Panc1 (cell line): ENCODE measurements around the gene DDX25. TPM values are rescaled to one million over a fixed set of nuclear protein-coding genes. Genes with fewer than 3 reads are reported as not detected.

Experiments used
- ATAC-seq: fragments of 200-7000 bp; cut with Tn5 transposase; 2 replicates; pipeline ENCODE4 v1.9.1; 2020; ENCODE audit warnings: mild to moderate bottlenecking, moderate library complexity
- BruUV-seq: library from RNA; stranded (reverse); fragments of 400-500 nt; replicated peaks from 2 replicates; lab custom pipeline; 2021; lab: Mats Ljungman, UMichigan
- CTCF ChIA-PET: fragments of 300-600 bp; sonication (Branson Sonifier 250); formaldehyde crosslinking; loops from one replicate; lab custom pipeline; 2022; ENCODE audit warnings: antibody characterized with exemption; lab: Charles Lee
- POLR2A ChIA-PET: fragments of 300-600 bp; sonication (Branson Sonifier 250); formaldehyde crosslinking; loops from one replicate; lab custom pipeline; 2022; ENCODE audit warnings: antibody characterized with exemption; lab: Charles Lee
- DNase-seq: peaks from one replicate; pipeline ENCODE4 v3.0.0-alpha.2; 2010; ENCODE audit warnings: low read depth, low spot score
- H3K27ac ChIP-seq: 2 replicates; pipeline ENCODE4 v1.5.1; 2011; ENCODE audit warnings: mild to moderate bottlenecking, low read length, inconsistent platforms
- H3K27me3 ChIP-seq: fragments of 200-500 bp; sonication (Bioruptor generic); 2 replicates; pipeline ENCODE4 v1.6.0; 2014; ENCODE audit warnings: low read length, inconsistent platforms; ENCODE audit not compliant: control insufficient read depth, insufficient read depth
- H3K36me3 ChIP-seq: fragments of 200-500 bp; sonication (Bioruptor generic); 2 replicates; pipeline ENCODE4 v1.5.1; 2014; ENCODE audit warnings: inconsistent platforms, mild to moderate bottlenecking, low read length, moderate library complexity; ENCODE audit not compliant: control insufficient read depth, insufficient read depth
- H3K4me1 ChIP-seq: 2 replicates; pipeline ENCODE4 v1.5.1; 2011; ENCODE audit warnings: inconsistent platforms, mild to moderate bottlenecking, low read length, moderate library complexity; ENCODE audit not compliant: control insufficient read depth, insufficient read depth
- H3K4me3 ChIP-seq, 2 experiments: 2 replicates each; pipeline ENCODE4 v1.5.1; 2011 to 2012; ENCODE audit warnings: low read depth in 2 of 2, low read length in 2 of 2, mild to moderate bottlenecking in 2 of 2, inconsistent platforms in 1 of 2, moderate library complexity in 1 of 2
- H3K9me3 ChIP-seq: fragments of 200-500 bp; sonication (Bioruptor generic); 2 replicates; pipeline ENCODE4 v1.5.1; 2014; ENCODE audit warnings: low read depth, mild to moderate bottlenecking, inconsistent platforms, low read length, moderate library complexity; ENCODE audit not compliant: control insufficient read depth, insufficient read depth
- CTCF ChIP-seq: fragments of 450-650 bp; IDR thresholded peaks from 2 replicates; pipeline ENCODE4 v1.5.1; 2017; ENCODE audit warnings: mild to moderate bottlenecking
- POLR2AphosphoS5 ChIP-seq: IDR thresholded peaks from 2 replicates; pipeline ENCODE4 v1.6.1; 2012; ENCODE audit warnings: mild to moderate bottlenecking, low read depth, low read length, moderate library complexity
- REST ChIP-seq, 2 experiments: IDR thresholded peaks; 2 replicates each; pipeline ENCODE4 v1.6.1; 2011 to 2012; ENCODE audit warnings: low read depth in 2 of 2, control low read depth in 1 of 2, low read length in 1 of 2, mild to moderate bottlenecking in 1 of 2, moderate library complexity in 1 of 2; ENCODE audit not compliant: insufficient read depth in 1 of 2
- SIN3A ChIP-seq: IDR thresholded peaks from 2 replicates; pipeline ENCODE4 v1.6.1; 2012; ENCODE audit warnings: low read depth, mild to moderate bottlenecking, low read length, moderate library complexity, borderline replicate concordance; ENCODE audit not compliant: insufficient read depth
- TCF7L2 ChIP-seq: IDR thresholded peaks from 2 replicates; pipeline ENCODE4 v1.6.1; 2011; ENCODE audit warnings: mild to moderate bottlenecking, low read depth, low read length, inconsistent platforms
- in situ Hi-C: cut with HindIII; loops from 2 replicates; pipeline ENCODE4 v1.10.0; 2016; ENCODE audit warnings: low sequenced_read_pairs, low pct_unique_long_range_greater_than_20kb
- intact Hi-C: fragments of 100-400 bp; cut with micrococcal nuclease; formaldehyde crosslinking; loops from one replicate; pipeline ENCODE4 v1.10.0; 2022; ENCODE audit not compliant: unreplicated experiment
- total RNA-seq: library from RNA; stranded (reverse); gene quantifications from one replicate; pipeline ENCODE4 v1.2.1, GENCODE V29; 2021; ENCODE audit not compliant: unreplicated experiment

Gene DDX25
- total RNA-seq, 1 experiment from 2014 or later, result 0.15 TPM

GRCh38 chr11:125960771-125961170, 56.5 kb downstream of the DDX25 start:
- BruUV-seq, result no TSS peak
- in situ Hi-C loops (no loop called here), intact Hi-C loops (no loop called here)
- CTCF ChIA-PET, result no interaction called here
- Histone ChIP-seq H3K4me3 (no peak overlapping the region), H3K9me3 (peaks cover 12% of the 10 kb centered on the region), H3K36me3 (no peaks in the 10 kb centered on the region), H3K27me3 (no peaks in the 10 kb centered on the region), H3K4me1 (no peaks in the 10 kb centered on the region), H3K27ac (no peak overlapping the region)
- no peak for ATAC-seq
- DNase-seq, result no peak
- no peak for TF ChIP-seq TCF7L2
- POLR2A ChIA-PET, result no interaction called here

GRCh38 chr11:125967515-125967914, 63.2 kb downstream of the DDX25 start:
- H3K36me3 ChIP-seq, result no peaks in the 10 kb centered on the region
- BruUV-seq, result no TSS peak
- DNase-seq (no peak), ATAC-seq (no peak)
- intact Hi-C loops (no loop called here), in situ Hi-C loops (no loop called here)
- ChIA-PET CTCF (no interaction called here), POLR2A (no interaction called here)
- no peaks in the 10 kb centered on the region for H3K27me3 ChIP-seq
- TF ChIP-seq REST (IDR thresholded peaks at IDR 0.05; ENCODE audit: insufficient read depth in 1 of 2, low read depth in 2 of 2, low read length in 1 of 2) (no peak), CTCF (no peak), SIN3A (no peak), TCF7L2 (no peak), POLR2AphosphoS5 (no peak)
- H3K4me3 ChIP-seq, result no peak overlapping the region
- H3K4me1 ChIP-seq, result no peaks in the 10 kb centered on the region
- peaks cover 8% of the 10 kb centered on the region for H3K9me3 ChIP-seq
- H3K27ac ChIP-seq, result no peak overlapping the region

- CTCF ChIA-PET, result no interaction called here
- in situ Hi-C loops, result no loop called here
- ATAC-seq, result no peak
These were observed 64.0 kb downstream of the DDX25 start for GRCh38 chr11:125968354-125968753.

More at GRCh38 chr11:125968354-125968753, 64.0 kb downstream of the DDX25 start:
- Histone ChIP-seq H3K27me3 (no peaks in the 10 kb centered on the region), H3K36me3 (no peaks in the 10 kb centered on the region), H3K9me3 (no peaks in the 10 kb centered on the region; the same call in 1 of the 2 replicates), H3K27ac (no peak overlapping the region), H3K4me1 (no peaks in the 10 kb centered on the region), H3K4me3 (no peak overlapping the region)
- no TSS peak for BruUV-seq
- POLR2A ChIA-PET, result no interaction called here
- TF ChIP-seq TCF7L2 (no peak), CTCF (no peak), SIN3A (no peak), REST (IDR thresholded peaks at IDR 0.05; ENCODE audit: insufficient read depth in 1 of 2, low read depth in 2 of 2, low read length in 1 of 2) (no peak), POLR2AphosphoS5 (no peak)
- no peak for DNase-seq
- intact Hi-C loops, result no loop called here
